Medulla oblongata (tissue), 1 donor: ENCODE results near the gene MMRN2.
A peak's percentile ranks its signal among the peaks of the same experiment; 100 is the strongest.
"Not testable (repeated sequence)": the region's sequence is repeated elsewhere in the genome, so short reads cannot be mapped to it uniquely, and the experiment has no call there.

Experiments
- DNase-seq: peaks from one replicate; pipeline ENCODE4 v3.0.0-alpha.2; 2015; ENCODE audit errors: extremely low spot score

The MMRN2 gene

GRCh38 chr10:86957471-86958115, at the start of gene MMRN2:
Gene MMRN2, minus strand, starts transcription at chr10:86957615. Its CDS starts 74 bp downstream, at chr10:86957541.
- DNase-seq = no peak

GRCh38 chr10:87007124-87007523, 49.7 kb upstream of the MMRN2 start:
- DNase-seq = not testable (repeated sequence)

- no peak for DNase-seq
Observed at GRCh38 chr10:87000491-87000890, 43.1 kb upstream of the MMRN2 start.

- not testable (repeated sequence) for DNase-seq
Observed at GRCh38 chr10:86999802-87000403, 42.5 kb upstream of the MMRN2 start.

GRCh38 chr10:86992929-86993328, 35.5 kb upstream of the MMRN2 start:
- no peak for DNase-seq

- no peak for DNase-seq
Observed at GRCh38 chr10:86992456-86992855, 35.0 kb upstream of the MMRN2 start.

- not testable (repeated sequence) for DNase-seq
Observed at GRCh38 chr10:86991362-86991761, 33.9 kb upstream of the MMRN2 start.

- no peak for DNase-seq
Observed at GRCh38 chr10:86988520-86988919, 31.1 kb upstream of the MMRN2 start.

GRCh38 chr10:86984498-86984897, 27.1 kb upstream of the MMRN2 start:
- not testable (repeated sequence) for DNase-seq

- DNase-seq = no peak
Observed at GRCh38 chr10:86981716-86982115, 24.3 kb upstream of the MMRN2 start.

- not testable (repeated sequence) for DNase-seq
Observed at GRCh38 chr10:86981020-86981419, 23.6 kb upstream of the MMRN2 start.

- DNase-seq = no peak
Observed at GRCh38 chr10:86979977-86980448, 22.6 kb upstream of the MMRN2 start.

- no peak for DNase-seq
Observed at GRCh38 chr10:86979296-86979818, 21.9 kb upstream of the MMRN2 start.

- not testable (repeated sequence) for DNase-seq
Observed at GRCh38 chr10:86978457-86978856, 21.0 kb upstream of the MMRN2 start.

- DNase-seq = no peak
Observed at GRCh38 chr10:86976362-86977056, 19.1 kb upstream of the MMRN2 start.

- no peak for DNase-seq
Observed at GRCh38 chr10:86974484-86974883, 17.1 kb upstream of the MMRN2 start.

GRCh38 chr10:86972613-86973380, 15.4 kb upstream of the MMRN2 start:
- no peak for DNase-seq

GRCh38 chr10:86971232-86971991, 14.0 kb upstream of the MMRN2 start:
- peak; percentile 47 for DNase-seq

GRCh38 chr10:86970982-86971231, 13.5 kb upstream of the MMRN2 start:
- DNase-seq = no peak

- peak; percentile 47 for DNase-seq
Observed at GRCh38 chr10:86970162-86970981, 13.0 kb upstream of the MMRN2 start.
